Measurements from ENCODE around the gene ADGRL2. TPM values are rescaled to one million over a fixed set of nuclear protein-coding genes. Genes with fewer than 3 reads are reported as not detected.

Gene ADGRL2
- polyA plus RNA-seq, 1 donor from 2014 or later = 190 TPM

- TF ChIP-seq POLR2AphosphoS5 (IDR thresholded peaks at IDR 0.05) (no peak), SMC3 (conservative IDR thresholded peaks at IDR 0.05; ENCODE audit: poor library complexity) (no peak), REST (IDR thresholded peaks at IDR 0.05; ENCODE audit: borderline replicate concordance) (no peak), MXI1 (conservative IDR thresholded peaks at IDR 0.05; ENCODE audit: poor library complexity, severe bottlenecking) (no peak), TAF1 (IDR thresholded peaks at IDR 0.05; ENCODE audit: low read depth) (no peak), EP300 (conservative IDR thresholded peaks at IDR 0.05; ENCODE audit: poor library complexity, severe bottlenecking) (no peak)
- TF ChIP-seq, protein P1, sequence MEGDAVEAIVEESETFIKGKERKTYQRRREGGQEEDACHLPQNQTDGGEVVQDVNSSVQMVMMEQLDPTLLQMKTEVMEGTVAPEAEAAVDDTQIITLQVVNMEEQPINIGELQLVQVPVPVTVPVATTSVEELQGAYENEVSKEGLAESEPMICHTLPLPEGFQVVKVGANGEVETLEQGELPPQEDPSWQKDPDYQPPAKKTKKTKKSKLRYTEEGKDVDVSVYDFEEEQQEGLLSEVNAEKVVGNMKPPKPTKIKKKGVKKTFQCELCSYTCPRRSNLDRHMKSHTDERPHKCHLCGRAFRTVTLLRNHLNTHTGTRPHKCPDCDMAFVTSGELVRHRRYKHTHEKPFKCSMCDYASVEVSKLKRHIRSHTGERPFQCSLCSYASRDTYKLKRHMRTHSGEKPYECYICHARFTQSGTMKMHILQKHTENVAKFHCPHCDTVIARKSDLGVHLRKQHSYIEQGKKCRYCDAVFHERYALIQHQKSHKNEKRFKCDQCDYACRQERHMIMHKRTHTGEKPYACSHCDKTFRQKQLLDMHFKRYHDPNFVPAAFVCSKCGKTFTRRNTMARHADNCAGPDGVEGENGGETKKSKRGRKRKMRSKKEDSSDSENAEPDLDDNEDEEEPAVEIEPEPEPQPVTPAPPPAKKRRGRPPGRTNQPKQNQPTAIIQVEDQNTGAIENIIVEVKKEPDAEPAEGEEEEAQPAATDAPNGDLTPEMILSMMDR (IDR thresholded peaks at IDR 0.05; ENCODE audit: poor library complexity, severe bottlenecking) = no peak
- H3K4me2 ChIP-seq (ENCODE audit: low read length) = no peak overlapping the region
- no peaks in the 10 kb centered on the region for H3K79me2 ChIP-seq (replicated peaks; ENCODE audit: insufficient read depth, low read length)
- H2AFZ ChIP-seq (ENCODE audit: low read depth, low read length) = no peak overlapping the region
- no peaks in the 10 kb centered on the region for H3F3A ChIP-seq (ENCODE audit: insufficient read depth, low read length, poor library complexity, severe bottlenecking)
- H3K9me2 ChIP-seq (ENCODE audit: insufficient read depth, low read length) = no peaks in the 10 kb centered on the region
- H3K9ac ChIP-seq (ENCODE audit: low read length) = no peak overlapping the region
- H3K36me3 ChIP-seq (ENCODE audit: insufficient read depth, low read length) = no peaks in the 10 kb centered on the region
- no peak overlapping the region for H3K27ac ChIP-seq (ENCODE audit: low read length)
- no peaks in the 10 kb centered on the region for H4K20me1 ChIP-seq (ENCODE audit: insufficient read depth)
- H3K9me3 ChIP-seq (ENCODE audit: low read length) = no peaks in the 10 kb centered on the region
- H3K4me3 ChIP-seq (ENCODE audit: low read length) = no peak overlapping the region
- H3K27me3 ChIP-seq (ENCODE audit: insufficient read depth, low read depth, low read length) = no peaks in the 10 kb centered on the region
Measured at GRCh38 chr1:82019508-82019907, 218.8 kb downstream of the ADGRL2 start.

GRCh38 chr1:82030830-82031229 is 230.1 kb downstream of the ADGRL2 start:
- Histone ChIP-seq H3K9ac (ENCODE audit: low read length) (no peak overlapping the region), H2AFZ (ENCODE audit: low read depth, low read length) (no peak overlapping the region), H3K9me3 (ENCODE audit: low read length) (no peaks in the 10 kb centered on the region), H3K36me3 (ENCODE audit: insufficient read depth, low read length) (no peaks in the 10 kb centered on the region), H3K79me2 (replicated peaks; ENCODE audit: insufficient read depth, low read length) (no peaks in the 10 kb centered on the region), H3K4me3 (ENCODE audit: low read length) (no peak overlapping the region), H3K9me2 (ENCODE audit: insufficient read depth, low read length) (no peaks in the 10 kb centered on the region), H3K4me2 (ENCODE audit: low read length) (no peak overlapping the region), H3K27ac (ENCODE audit: low read length) (no peak overlapping the region), H4K20me1 (ENCODE audit: insufficient read depth) (no peaks in the 10 kb centered on the region), H3K27me3 (ENCODE audit: insufficient read depth, low read depth, low read length) (no peaks in the 10 kb centered on the region), H3F3A (ENCODE audit: insufficient read depth, low read length, poor library complexity, severe bottlenecking) (no peaks in the 10 kb centered on the region)
- TF ChIP-seq SMC3 (conservative IDR thresholded peaks at IDR 0.05; ENCODE audit: poor library complexity) (no peak), MXI1 (conservative IDR thresholded peaks at IDR 0.05; ENCODE audit: poor library complexity, severe bottlenecking) (no peak), EZH2 (IDR thresholded peaks at IDR 0.05; ENCODE audit: borderline replicate concordance, insufficient read depth, low read length, poor library complexity, severe bottlenecking) (no peak), EP300 (conservative IDR thresholded peaks at IDR 0.05; ENCODE audit: poor library complexity, severe bottlenecking) (no peak), RAD21 (conservative IDR thresholded peaks at IDR 0.05) (no peak), POLR2AphosphoS5 (IDR thresholded peaks at IDR 0.05) (no peak), TAF1 (IDR thresholded peaks at IDR 0.05; ENCODE audit: low read depth) (no peak), REST (IDR thresholded peaks at IDR 0.05; ENCODE audit: borderline replicate concordance) (no peak)
- TF ChIP-seq, protein P1 (IDR thresholded peaks at IDR 0.05; ENCODE audit: poor library complexity, severe bottlenecking) = no peak

All from neural cell (in vitro differentiated cells).